ENCODE measurements around the gene CACNA1B.

DNA sequence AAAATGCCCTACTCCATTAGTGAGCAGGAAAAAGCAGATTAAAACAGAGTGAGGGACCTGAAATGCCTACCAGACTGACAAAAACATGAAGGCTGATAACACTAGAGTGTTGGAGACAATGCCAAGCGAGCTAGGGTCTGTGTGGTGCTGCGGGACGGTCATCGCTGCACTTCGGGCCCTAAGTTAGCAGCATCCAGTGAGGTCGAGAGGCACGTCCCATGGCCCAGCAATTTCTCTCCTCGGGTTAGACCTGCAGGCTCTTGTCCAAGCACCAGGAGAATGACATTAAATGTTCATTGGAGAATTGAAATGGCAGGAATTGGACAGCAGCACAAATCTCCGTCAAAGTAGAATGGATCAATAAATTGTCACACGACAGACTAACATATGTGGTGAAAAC lies 5.3 kb upstream of the CACNA1B start:
- TF ChIP-seq, protein P1, sequence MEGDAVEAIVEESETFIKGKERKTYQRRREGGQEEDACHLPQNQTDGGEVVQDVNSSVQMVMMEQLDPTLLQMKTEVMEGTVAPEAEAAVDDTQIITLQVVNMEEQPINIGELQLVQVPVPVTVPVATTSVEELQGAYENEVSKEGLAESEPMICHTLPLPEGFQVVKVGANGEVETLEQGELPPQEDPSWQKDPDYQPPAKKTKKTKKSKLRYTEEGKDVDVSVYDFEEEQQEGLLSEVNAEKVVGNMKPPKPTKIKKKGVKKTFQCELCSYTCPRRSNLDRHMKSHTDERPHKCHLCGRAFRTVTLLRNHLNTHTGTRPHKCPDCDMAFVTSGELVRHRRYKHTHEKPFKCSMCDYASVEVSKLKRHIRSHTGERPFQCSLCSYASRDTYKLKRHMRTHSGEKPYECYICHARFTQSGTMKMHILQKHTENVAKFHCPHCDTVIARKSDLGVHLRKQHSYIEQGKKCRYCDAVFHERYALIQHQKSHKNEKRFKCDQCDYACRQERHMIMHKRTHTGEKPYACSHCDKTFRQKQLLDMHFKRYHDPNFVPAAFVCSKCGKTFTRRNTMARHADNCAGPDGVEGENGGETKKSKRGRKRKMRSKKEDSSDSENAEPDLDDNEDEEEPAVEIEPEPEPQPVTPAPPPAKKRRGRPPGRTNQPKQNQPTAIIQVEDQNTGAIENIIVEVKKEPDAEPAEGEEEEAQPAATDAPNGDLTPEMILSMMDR (IDR thresholded peaks at IDR 0.05; ENCODE audit: insufficient read depth, low read length): no peak
- no peak for TF ChIP-seq POLR2AphosphoS5 (IDR thresholded peaks at IDR 0.05; ENCODE audit: low read depth)
